Muscle of leg (tissue), 11 donors: ENCODE measurements around the gene MOB3B. TPM values are rescaled to one million over a fixed set of nuclear protein-coding genes. Genes with fewer than 3 reads are reported as not detected.

Experiments
- DNase-seq: peaks from one replicate; pipeline ENCODE4 v3.0.0; 2013
- H3K27ac ChIP-seq: one replicate; pipeline ENCODE4 v1.5.1; 2013; ENCODE audit warnings: mild to moderate bottlenecking, low read length, control low read depth
- H3K27me3 ChIP-seq: one replicate; pipeline ENCODE4 v1.6.1; 2013; ENCODE audit warnings: low read length; ENCODE audit not compliant: control insufficient read depth, insufficient read depth
- H3K36me3 ChIP-seq: one replicate; pipeline ENCODE4 v1.6.1; 2013; ENCODE audit warnings: low read length; ENCODE audit not compliant: control insufficient read depth, insufficient read depth
- H3K4me1 ChIP-seq: one replicate; pipeline ENCODE4 v1.6.1; 2013; ENCODE audit warnings: low read length; ENCODE audit not compliant: control insufficient read depth, insufficient read depth
- H3K4me3 ChIP-seq: one replicate; pipeline ENCODE4 v1.5.1; 2013; ENCODE audit warnings: low read length, control low read depth
- H3K9me3 ChIP-seq: replicated peaks from 2 replicates; pipeline ENCODE4 v1.6.1; 2013; ENCODE audit warnings: low read depth, low read length; ENCODE audit not compliant: control insufficient read depth
- WGBS: methylation state at CpG from one replicate; pipeline ENCODE4 v1.1.5; 2013; ENCODE audit warnings: missing lambda C conversion rate; ENCODE audit not compliant: insufficient coverage; 5-methylcytosine and 5-hydroxymethylcytosine counted together
- polyA plus RNA-seq, 8 donors: library from polyadenylated mRNA; unstranded; fragments of 120-200 nt; gene quantifications; one replicate each; pipeline versions ENCODE4 v1.2.1 to v1.2.3, GENCODE V29; 2013; ENCODE audit warnings: inconsistent platforms in 1 of 8, low replicate concordance in 1 of 8; ENCODE audit not compliant: insufficient read length in 8 of 8, insufficient read depth in 1 of 8
- total RNA-seq: library from RNA; stranded (reverse); fragments of 120-200 nt; gene quantifications from one replicate; pipeline ENCODE4 v1.2.4, GENCODE V29; 2013

MOB3B gene
- total and polyA plus RNA-seq, 9 donors = 1.4 to 4.3 (median 2.6) TPM

GRCh38 chr9:27565696-27566095, 36.1 kb upstream of the MOB3B start:
- H3K36me3 ChIP-seq = peaks cover 2% of the 10 kb centered on the region
- no peak for DNase-seq
- H3K4me1 ChIP-seq = no peaks in the 10 kb centered on the region
- no peaks in the 10 kb centered on the region for H3K9me3 ChIP-seq
- no peak overlapping the region for H3K27ac ChIP-seq
- H3K27me3 ChIP-seq = no peaks in the 10 kb centered on the region
- no peak overlapping the region for H3K4me3 ChIP-seq

GRCh38 chr9:27564670-27565069, 35.1 kb upstream of the MOB3B start:
- Histone ChIP-seq H3K36me3 (peaks cover 2% of the 10 kb centered on the region), H3K27ac (no peak overlapping the region), H3K4me1 (no peaks in the 10 kb centered on the region), H3K4me3 (no peak overlapping the region), H3K9me3 (no peaks in the 10 kb centered on the region), H3K27me3 (no peaks in the 10 kb centered on the region)
- WGBS = no CpG with 5 or more reads among the region's 1 CpG
- DNase-seq = no peak

DNA sequence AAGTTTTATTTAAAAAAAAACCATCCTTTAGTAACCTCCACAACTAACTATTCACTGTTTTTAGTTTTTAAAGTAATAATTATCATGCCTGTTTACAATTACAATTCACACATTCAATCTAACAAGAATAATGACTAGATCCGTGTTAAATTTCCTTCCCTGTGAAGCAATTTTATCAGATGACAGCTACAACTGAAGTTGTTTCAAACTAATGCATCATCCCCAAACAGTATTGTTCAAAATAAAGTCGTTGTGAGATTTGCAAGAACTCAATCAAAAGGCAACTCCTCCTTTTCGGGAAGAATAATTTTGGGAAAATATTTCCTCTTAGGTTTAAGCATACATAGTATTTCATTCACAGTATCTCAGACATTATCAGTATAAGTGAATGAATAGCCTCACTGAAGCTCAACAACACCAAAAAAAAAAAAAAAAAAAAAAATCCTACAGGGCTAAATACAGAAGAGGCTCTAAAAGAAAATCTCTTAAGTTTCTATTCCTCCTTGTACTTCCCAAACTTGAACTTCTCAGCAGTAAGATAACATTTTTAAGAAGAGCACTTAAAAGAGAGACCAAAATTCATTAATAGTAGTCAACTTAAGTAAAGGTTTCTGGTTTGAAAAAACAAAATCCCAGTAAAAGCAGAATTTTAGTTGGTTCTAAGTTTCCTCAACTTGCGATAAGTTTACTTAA, 34.3 kb upstream of the MOB3B start:
- Histone ChIP-seq H3K36me3 (peaks cover 2% of the 10 kb centered on the region), H3K4me1 (no peaks in the 10 kb centered on the region), H3K27me3 (no peaks in the 10 kb centered on the region), H3K4me3 (no peak overlapping the region), H3K27ac (no peak overlapping the region), H3K9me3 (no peaks in the 10 kb centered on the region)
- no peak for DNase-seq
- no CpG with 5 or more reads among the region's 4 CpGs for WGBS

- no peaks in the 10 kb centered on the region for H3K9me3 ChIP-seq
- H3K27me3 ChIP-seq = no peaks in the 10 kb centered on the region
- H3K4me1 ChIP-seq = no peaks in the 10 kb centered on the region
- no peak overlapping the region for H3K27ac ChIP-seq
- peaks cover 2% of the 10 kb centered on the region for H3K36me3 ChIP-seq
- H3K4me3 ChIP-seq = no peak overlapping the region
- no peak for DNase-seq
- WGBS = no CpG with 5 or more reads among the region's 3 CpGs
Measured at GRCh38 chr9:27561685-27562084, 32.1 kb upstream of the MOB3B start.

DNA sequence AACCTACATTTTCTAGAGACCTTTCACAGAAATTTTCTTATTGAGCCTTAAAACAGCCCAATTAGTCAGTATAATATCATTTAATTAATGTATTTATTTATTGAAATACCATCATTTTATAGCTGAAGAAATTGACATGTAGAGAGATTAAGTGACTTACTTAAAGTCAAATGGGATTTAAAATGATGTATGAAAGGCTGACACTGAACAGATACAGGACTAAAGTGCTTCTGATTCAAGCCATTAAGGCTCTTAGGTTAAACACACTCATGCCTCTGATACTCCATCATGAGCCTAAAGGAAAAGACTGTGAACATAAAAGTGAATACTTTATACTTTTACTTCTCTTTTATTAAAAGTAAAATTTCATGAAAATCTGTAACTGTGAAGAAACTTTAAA, 30.8 kb upstream of the MOB3B start:
- no peak overlapping the region for H3K27ac ChIP-seq
- no peak for DNase-seq
- H3K4me1 ChIP-seq = no peaks in the 10 kb centered on the region
- H3K9me3 ChIP-seq = no peaks in the 10 kb centered on the region
- H3K27me3 ChIP-seq = no peaks in the 10 kb centered on the region
- H3K4me3 ChIP-seq = no peak overlapping the region
- peaks cover 5% of the 10 kb centered on the region for H3K36me3 ChIP-seq

DNA sequence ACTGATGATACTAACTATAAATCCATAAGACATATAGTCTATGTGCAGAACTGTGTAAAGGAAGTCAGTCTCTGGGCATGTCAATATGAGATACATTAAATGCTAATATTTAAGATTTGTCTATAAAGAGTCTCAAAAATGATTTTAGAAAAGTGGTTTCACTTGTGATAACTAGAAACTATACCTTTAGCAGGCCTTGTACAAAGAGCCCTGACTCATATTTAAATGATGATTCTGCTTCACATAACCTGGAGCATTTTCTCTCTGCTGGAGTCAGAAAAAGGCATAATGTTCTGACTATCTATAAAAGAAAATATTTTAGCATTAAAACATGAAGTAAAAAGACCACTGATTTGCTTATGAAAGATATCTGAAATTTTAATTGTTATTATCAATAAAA, 28.7 kb upstream of the MOB3B start:
- no peak overlapping the region for H3K27ac ChIP-seq
- H3K27me3 ChIP-seq = no peaks in the 10 kb centered on the region
- H3K36me3 ChIP-seq = peaks cover 11% of the 10 kb centered on the region
- no peaks in the 10 kb centered on the region for H3K4me1 ChIP-seq
- H3K9me3 ChIP-seq = no peaks in the 10 kb centered on the region
- no peak for DNase-seq
- H3K4me3 ChIP-seq = no peak overlapping the region

GRCh38 chr9:27556470-27556869, 26.9 kb upstream of the MOB3B start:
- Histone ChIP-seq H3K36me3 (peaks cover 15% of the 10 kb centered on the region), H3K27ac (no peak overlapping the region), H3K9me3 (no peaks in the 10 kb centered on the region), H3K4me1 (no peaks in the 10 kb centered on the region), H3K27me3 (no peaks in the 10 kb centered on the region), H3K4me3 (no peak overlapping the region)
- WGBS = 83% methylated on average over 1 of the region's 8 CpGs
- DNase-seq = no peak

GRCh38 chr9:27554712-27555111, 25.1 kb upstream of the MOB3B start:
- DNase-seq = no peak
- H3K4me1 ChIP-seq = no peaks in the 10 kb centered on the region
- H3K9me3 ChIP-seq = no peaks in the 10 kb centered on the region
- H3K27ac ChIP-seq = no peak overlapping the region
- no peaks in the 10 kb centered on the region for H3K27me3 ChIP-seq
- H3K4me3 ChIP-seq = no peak overlapping the region
- WGBS = no CpG with 5 or more reads among the region's 1 CpG
- H3K36me3 ChIP-seq = peaks cover 21% of the 10 kb centered on the region

DNA sequence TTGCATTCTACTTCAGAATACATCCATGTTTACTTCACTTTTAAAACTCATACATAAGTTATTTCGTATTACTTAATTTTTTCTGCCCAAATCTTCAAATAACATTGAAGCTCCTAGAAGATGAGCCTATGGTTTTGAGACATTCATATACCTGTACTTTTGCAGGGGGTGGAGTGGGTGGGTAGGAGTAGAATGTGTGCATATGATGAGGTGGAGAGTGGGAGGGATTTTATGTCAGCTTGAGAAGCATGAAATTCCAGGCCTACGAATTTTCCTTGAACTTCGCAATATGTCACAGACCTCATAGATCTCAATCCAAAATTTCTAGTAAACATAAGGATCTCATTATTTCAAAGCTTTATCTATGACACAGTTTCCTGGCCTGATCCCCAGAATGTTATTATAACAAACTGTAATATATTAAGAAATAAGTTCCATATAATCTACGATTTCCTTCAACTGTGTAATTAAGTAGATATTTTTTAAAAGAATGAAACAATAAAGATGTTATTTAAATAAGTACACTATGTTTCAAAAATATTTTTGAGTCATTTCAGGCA, 19.7 kb upstream of the MOB3B start:
- peaks cover 20% of the 10 kb centered on the region for H3K36me3 ChIP-seq
- H3K4me1 ChIP-seq = no peaks in the 10 kb centered on the region
- H3K27me3 ChIP-seq = no peaks in the 10 kb centered on the region
- DNase-seq = peak; percentile 64
- no peaks in the 10 kb centered on the region for H3K9me3 ChIP-seq
- WGBS = no CpG with 5 or more reads among the region's 4 CpGs
- H3K4me3 ChIP-seq = no peak overlapping the region
- no peak overlapping the region for H3K27ac ChIP-seq

GRCh38 chr9:27548055-27548741, 18.6 kb upstream of the MOB3B start:
- no peak overlapping the region for H3K27ac ChIP-seq
- peaks cover 15% of the 10 kb centered on the region for H3K36me3 ChIP-seq
- H3K4me3 ChIP-seq = no peak overlapping the region
- no peaks in the 10 kb centered on the region for H3K27me3 ChIP-seq
- no peaks in the 10 kb centered on the region for H3K4me1 ChIP-seq
- peak; percentile 73 for DNase-seq
- WGBS = no CpG with 5 or more reads among the region's 10 CpGs
- H3K9me3 ChIP-seq = no peaks in the 10 kb centered on the region
